HepG2 (cell line): ENCODE measurements around the gene STX4. TPM values are rescaled to one million over a fixed set of nuclear protein-coding genes. Genes with fewer than 3 reads are reported as not detected.

Source experiments
- ARID2 ChIP-seq: sonication (generic); formaldehyde crosslinking; IDR thresholded peaks from 2 replicates; pipeline ENCODE4 v1.8.1; 2022; ENCODE audit warnings: mild to moderate bottlenecking, missing genetic modification reagents, borderline replicate concordance
- EP300 ChIP-seq, 3 experiments: sonication (generic) in 1 of 3; formaldehyde crosslinking in 1 of 3; IDR thresholded peaks; 2 replicates each; pipeline versions ENCODE4 v1.5.1 to v1.6.1; 2011 to 2020; ENCODE audit warnings: low read depth in 2 of 3, low read length in 2 of 3, borderline replicate concordance in 1 of 3, improper control_type of control experiment in 1 of 3, mild to moderate bottlenecking in 1 of 3, missing genetic modification reagents in 1 of 3, moderate library complexity in 1 of 3
- HINFP ChIP-seq: sonication (generic); formaldehyde crosslinking; IDR thresholded peaks from 2 replicates; pipeline ENCODE4 v1.4.0; 2020; ENCODE audit warnings: low read depth, mild to moderate bottlenecking, missing genetic modification reagents
- PHF5A ChIP-seq: IDR thresholded peaks from one replicate; pipeline ENCODE4 v1.6.1; 2018; ENCODE audit warnings: low read depth, missing genetic modification reagents; ENCODE audit not compliant: unreplicated experiment
- POGK ChIP-seq: sonication (generic); formaldehyde crosslinking; conservative IDR thresholded peaks from 2 replicates; pipeline ENCODE4 v1.8.0; 2022; ENCODE audit warnings: mild to moderate bottlenecking, moderate library complexity, missing genetic modification reagents
- RARG ChIP-seq: sonication (generic); formaldehyde crosslinking; IDR thresholded peaks from 2 replicates; pipeline ENCODE4 v1.4.0; 2020; ENCODE audit warnings: low read depth, mild to moderate bottlenecking, missing genetic modification reagents
- SNAPC2 ChIP-seq: sonication (generic); formaldehyde crosslinking; IDR thresholded peaks from 2 replicates; pipeline ENCODE4 v1.8.1; 2022; ENCODE audit warnings: mild to moderate bottlenecking, missing genetic modification reagents
- ZBTB7A ChIP-seq: sonication (generic); formaldehyde crosslinking; IDR thresholded peaks from 2 replicates; pipeline ENCODE4 v1.8.0; 2022; ENCODE audit warnings: mild to moderate bottlenecking, missing genetic modification reagents
- ZFY ChIP-seq: sonication (generic); formaldehyde crosslinking; IDR thresholded peaks from 2 replicates; pipeline ENCODE4 v1.4.0; 2020; ENCODE audit warnings: missing genetic modification reagents
- ZNF256 ChIP-seq: sonication (generic); formaldehyde crosslinking; conservative IDR thresholded peaks from 2 replicates; pipeline ENCODE4 v1.4.0; 2020; ENCODE audit warnings: missing genetic modification reagents
- ZNF275 ChIP-seq: sonication (generic); formaldehyde crosslinking; IDR thresholded peaks from 2 replicates; pipeline ENCODE4 v1.8.0; 2022; ENCODE audit warnings: missing genetic modification reagents, mild to moderate bottlenecking, inconsistent platforms, borderline replicate concordance
- ZNF567 ChIP-seq: sonication (generic); formaldehyde crosslinking; IDR thresholded peaks from 2 replicates; pipeline ENCODE4 v1.8.1; 2023; ENCODE audit warnings: mild to moderate bottlenecking, missing genetic modification reagents, borderline replicate concordance
- polyA plus RNA-seq, 8 experiments: library from polyadenylated mRNA; depleted of rRNA in 3 of 8; stranded (reverse) in 7 of 8; unstranded in 1 of 8; fragments of >200 nt; fragmentation: Illumina TruSeq in 4 of 8; extraction: Trizol in 4 of 8; gene quantifications; 2 replicates each; pipeline versions ENCODE4 v1.2.1 to v1.2.3, GENCODE V29; 2011 to 2016; ENCODE audit warnings: low read depth in 4 of 8, missing spikeins in 1 of 8, mixed read lengths in 1 of 8; ENCODE audit not compliant: insufficient read depth in 1 of 8
- total RNA-seq, 5 experiments: library from RNA; depleted of rRNA; stranded (reverse); fragments of >200 nt; fragmentation: Illumina TruSeq; extraction: Trizol; gene quantifications; 2 replicates each; pipeline ENCODE4 v1.2.3, GENCODE V29; 2016; ENCODE audit warnings: low read depth in 1 of 5
- TF ChIP-seq, protein P1 (sequence below): sonication (generic); formaldehyde crosslinking; conservative IDR thresholded peaks from 2 replicates; pipeline ENCODE4 v1.4.0; 2020; ENCODE audit warnings: missing genetic modification reagents
- TF ChIP-seq, protein P2 (sequence below): sonication (generic); formaldehyde crosslinking; IDR thresholded peaks from 2 replicates; pipeline ENCODE4 v1.8.0; 2022; ENCODE audit warnings: missing genetic modification reagents, mild to moderate bottlenecking, moderate library complexity, borderline replicate concordance

STX4 gene
- total and polyA plus RNA-seq, 2 of the 13 experiments (the other 11 are each of a cell fraction or from before 2014, with no cell fraction given) = 29.2 to 34.6 TPM

DNA sequence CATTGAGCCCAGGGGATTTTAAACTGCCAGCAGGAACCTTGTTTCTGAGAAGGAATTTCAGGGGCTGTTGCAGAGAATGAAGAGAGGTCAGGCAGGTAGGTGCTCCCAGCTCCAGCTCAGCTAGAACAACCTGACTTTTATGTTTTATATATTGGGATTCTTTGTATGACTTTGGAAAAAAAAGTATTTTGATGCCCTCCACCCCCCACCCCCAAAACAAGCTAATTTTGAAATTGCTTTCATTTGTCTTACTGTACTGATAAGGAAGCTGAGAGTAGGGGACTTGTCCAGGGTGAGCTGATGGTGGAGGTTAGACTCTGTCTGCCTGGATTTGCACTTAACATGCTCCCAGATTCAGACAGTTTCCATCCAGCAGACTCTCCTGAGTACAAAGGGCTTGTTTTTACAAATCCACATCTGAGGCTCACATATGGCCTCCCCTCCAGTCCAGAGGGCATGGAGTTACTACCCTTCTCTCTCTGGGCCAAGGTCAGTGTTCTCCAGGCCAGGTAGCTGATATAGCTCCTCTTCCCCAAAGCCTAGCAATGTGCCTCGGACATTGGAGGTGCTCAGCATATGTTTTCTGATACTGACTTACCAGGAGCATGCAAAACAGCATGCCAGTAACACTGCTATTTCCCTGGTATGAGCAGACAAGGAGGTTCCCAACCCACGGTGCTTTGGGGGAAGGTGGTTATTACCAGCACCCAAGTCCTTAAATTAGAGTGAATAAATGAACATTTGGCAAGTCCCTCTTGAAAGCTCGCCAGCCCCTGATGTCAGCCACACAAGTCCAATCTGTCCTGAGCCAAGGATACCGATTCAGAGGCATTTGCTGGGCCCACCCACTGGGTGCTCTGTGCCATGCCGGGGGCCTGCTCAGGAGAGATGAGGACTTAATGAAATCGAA, 34.3 kb upstream of the STX4 start (continued):
- TF ChIP-seq POGK (CRISPR knock-in tag) (peak; percentile 65; the same call in 1 of the 2 replicates), SNAPC2 (CRISPR knock-in tag) (no peak), ZNF567 (CRISPR knock-in tag) (0 out of 2 replicates have a peak, but pooled peaks have one; percentile 41), ARID2 (CRISPR knock-in tag) (no peak), ZFY (CRISPR knock-in tag) (0 out of 2 replicates have a peak, but pooled peaks have one; percentile 37), PHF5A (CRISPR knock-in tag) (no peak), ZBTB7A (CRISPR knock-in tag) (no peak), EP300 (IDR thresholded peaks at IDR 0.05; ENCODE audit: low read depth in 2 of 2, low read length in 2 of 2) (peak in 1 of 2 experiments; percentile 81; a peak in 2 of 4 replicates), EP300 (CRISPR knock-in tag; IDR thresholded peaks at IDR 0.05; ENCODE audit: borderline replicate concordance) (peak; percentile 27; the same call in 1 of the 2 replicates), ZNF275 (CRISPR knock-in tag) (peak; percentile 80; the same call in 1 of the 2 replicates), ZNF256 (no peak), RARG (CRISPR knock-in tag) (no peak), HINFP (CRISPR knock-in tag) (peak; percentile 63; the same call in 1 of the 2 replicates)
- TF ChIP-seq, protein P1, sequence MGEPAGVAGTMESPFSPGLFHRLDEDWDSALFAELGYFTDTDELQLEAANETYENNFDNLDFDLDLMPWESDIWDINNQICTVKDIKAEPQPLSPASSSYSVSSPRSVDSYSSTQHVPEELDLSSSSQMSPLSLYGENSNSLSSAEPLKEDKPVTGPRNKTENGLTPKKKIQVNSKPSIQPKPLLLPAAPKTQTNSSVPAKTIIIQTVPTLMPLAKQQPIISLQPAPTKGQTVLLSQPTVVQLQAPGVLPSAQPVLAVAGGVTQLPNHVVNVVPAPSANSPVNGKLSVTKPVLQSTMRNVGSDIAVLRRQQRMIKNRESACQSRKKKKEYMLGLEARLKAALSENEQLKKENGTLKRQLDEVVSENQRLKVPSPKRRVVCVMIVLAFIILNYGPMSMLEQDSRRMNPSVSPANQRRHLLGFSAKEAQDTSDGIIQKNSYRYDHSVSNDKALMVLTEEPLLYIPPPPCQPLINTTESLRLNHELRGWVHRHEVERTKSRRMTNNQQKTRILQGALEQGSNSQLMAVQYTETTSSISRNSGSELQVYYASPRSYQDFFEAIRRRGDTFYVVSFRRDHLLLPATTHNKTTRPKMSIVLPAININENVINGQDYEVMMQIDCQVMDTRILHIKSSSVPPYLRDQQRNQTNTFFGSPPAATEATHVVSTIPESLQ (CRISPR knock-in tag) = no peak
- TF ChIP-seq, protein P2, sequence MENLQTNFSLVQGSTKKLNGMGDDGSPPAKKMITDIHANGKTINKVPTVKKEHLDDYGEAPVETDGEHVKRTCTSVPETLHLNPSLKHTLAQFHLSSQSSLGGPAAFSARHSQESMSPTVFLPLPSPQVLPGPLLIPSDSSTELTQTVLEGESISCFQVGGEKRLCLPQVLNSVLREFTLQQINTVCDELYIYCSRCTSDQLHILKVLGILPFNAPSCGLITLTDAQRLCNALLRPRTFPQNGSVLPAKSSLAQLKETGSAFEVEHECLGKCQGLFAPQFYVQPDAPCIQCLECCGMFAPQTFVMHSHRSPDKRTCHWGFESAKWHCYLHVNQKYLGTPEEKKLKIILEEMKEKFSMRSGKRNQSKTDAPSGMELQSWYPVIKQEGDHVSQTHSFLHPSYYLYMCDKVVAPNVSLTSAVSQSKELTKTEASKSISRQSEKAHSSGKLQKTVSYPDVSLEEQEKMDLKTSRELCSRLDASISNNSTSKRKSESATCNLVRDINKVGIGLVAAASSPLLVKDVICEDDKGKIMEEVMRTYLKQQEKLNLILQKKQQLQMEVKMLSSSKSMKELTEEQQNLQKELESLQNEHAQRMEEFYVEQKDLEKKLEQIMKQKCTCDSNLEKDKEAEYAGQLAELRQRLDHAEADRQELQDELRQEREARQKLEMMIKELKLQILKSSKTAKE (CRISPR knock-in tag) = peak; percentile 42; the same call in 1 of the 2 replicates
